ENCODE data around the gene TNFSF13B. TPM values are rescaled to one million over a fixed set of nuclear protein-coding genes. Genes with fewer than 3 reads are reported as not detected.

Gene TNFSF13B
- total RNA-seq, 2 experiments from 2014 or later: 0.41 TPM; not detected in 1

GRCh38 chr13:108289819-108290218, 20.3 kb downstream of the TNFSF13B start:
- Histone ChIP-seq H3K4me3 (ENCODE audit: low read depth, low read length, poor library complexity, severe bottlenecking) (no peak overlapping the region), H4K20me1 (ENCODE audit: insufficient read depth, low read length) (no peaks in the 10 kb centered on the region), H3K79me2 (ENCODE audit: insufficient read depth, low read depth, low read length) (no peaks in the 10 kb centered on the region), H3K9me3 (ENCODE audit: low read length) (no peaks in the 10 kb centered on the region), H3K9me2 (ENCODE audit: insufficient read depth, low read length) (no peaks in the 10 kb centered on the region), H3K27ac (ENCODE audit: low read depth, low read length, poor library complexity, severe bottlenecking) (no peak overlapping the region), H3K36me3 (ENCODE audit: insufficient read depth, low read length) (no peaks in the 10 kb centered on the region), H2AFZ (ENCODE audit: low read length) (no peak overlapping the region), H3K4me2 (ENCODE audit: low read length) (no peak overlapping the region), H3K4me1 (ENCODE audit: insufficient read depth, low read length, poor library complexity, severe bottlenecking) (no peaks in the 10 kb centered on the region)
- TF ChIP-seq CTCF (conservative IDR thresholded peaks at IDR 0.05; ENCODE audit: low read length) (no peak), EZH2phosphoT487 (IDR thresholded peaks at IDR 0.05; ENCODE audit: borderline replicate concordance, low read depth, low read length) (no peak)
- intact Hi-C loops (cut with micrococcal nuclease; ENCODE audit: unreplicated experiment): no loop called here
- ChIA-PET POLR2A (no interaction called here), CTCF (ENCODE audit: unreplicated experiment) (no interaction called here)
- no TSS peak for BruUV-seq (replicated peaks)
- no peak for DNase-seq (ENCODE audit: low spot score)

GRCh38 chr13:108297114-108297513, 27.6 kb downstream of the TNFSF13B start:
- H3K27ac ChIP-seq (ENCODE audit: low read depth, low read length, poor library complexity, severe bottlenecking): no peak overlapping the region
- H3K4me3 ChIP-seq (ENCODE audit: low read depth, low read length, poor library complexity, severe bottlenecking): no peak overlapping the region
- no peaks in the 10 kb centered on the region for H3K4me1 ChIP-seq (ENCODE audit: insufficient read depth, low read length, poor library complexity, severe bottlenecking)
- ChIA-PET POLR2A (no interaction called here), CTCF (ENCODE audit: unreplicated experiment) (no interaction called here)
- H3K4me2 ChIP-seq (ENCODE audit: low read length): no peak overlapping the region
- DNase-seq (ENCODE audit: low spot score): no peak
- TF ChIP-seq EZH2phosphoT487 (IDR thresholded peaks at IDR 0.05; ENCODE audit: borderline replicate concordance, low read depth, low read length) (no peak), CTCF (conservative IDR thresholded peaks at IDR 0.05; ENCODE audit: low read length) (no peak)
- intact Hi-C loops (cut with micrococcal nuclease; ENCODE audit: unreplicated experiment): no loop called here
- no peaks in the 10 kb centered on the region for H3K9me2 ChIP-seq (ENCODE audit: insufficient read depth, low read length)
- H3K9me3 ChIP-seq (ENCODE audit: low read length): no peaks in the 10 kb centered on the region
- no TSS peak for BruUV-seq (replicated peaks)
- H3K36me3 ChIP-seq (ENCODE audit: insufficient read depth, low read length): no peaks in the 10 kb centered on the region
- H4K20me1 ChIP-seq (ENCODE audit: insufficient read depth, low read length): no peaks in the 10 kb centered on the region
- H3K79me2 ChIP-seq (ENCODE audit: insufficient read depth, low read depth, low read length): no peaks in the 10 kb centered on the region
- no peak overlapping the region for H2AFZ ChIP-seq (ENCODE audit: low read length)

GRCh38 chr13:108302279-108302678, 32.8 kb downstream of the TNFSF13B start:
- H3K27ac ChIP-seq (ENCODE audit: low read depth, low read length, poor library complexity, severe bottlenecking): no peak overlapping the region
- CTCF ChIA-PET (ENCODE audit: unreplicated experiment): no interaction called here
- no peaks in the 10 kb centered on the region for H3K4me1 ChIP-seq (ENCODE audit: insufficient read depth, low read length, poor library complexity, severe bottlenecking)
- no peak for TF ChIP-seq CTCF (conservative IDR thresholded peaks at IDR 0.05; ENCODE audit: low read length)
- H3K36me3 ChIP-seq (ENCODE audit: insufficient read depth, low read length): no peaks in the 10 kb centered on the region
- H3K79me2 ChIP-seq (ENCODE audit: insufficient read depth, low read depth, low read length): no peaks in the 10 kb centered on the region
- H3K4me3 ChIP-seq (ENCODE audit: low read depth, low read length, poor library complexity, severe bottlenecking): no peak overlapping the region
- POLR2A ChIA-PET: interaction anchor here (0.6 kb wide), 1 partner anchor 134 kb away, joined by 4 read pairs; no protein-coding TSS in a partner anchor
- intact Hi-C loops (cut with micrococcal nuclease; ENCODE audit: unreplicated experiment): no loop called here
- DNase-seq (ENCODE audit: low spot score): no peak
- no peaks in the 10 kb centered on the region for H3K9me2 ChIP-seq (ENCODE audit: insufficient read depth, low read length)
- H2AFZ ChIP-seq (ENCODE audit: low read length): no peak overlapping the region
- H3K4me2 ChIP-seq (ENCODE audit: low read length): no peak overlapping the region
- no peaks in the 10 kb centered on the region for H4K20me1 ChIP-seq (ENCODE audit: insufficient read depth, low read length)
- BruUV-seq (replicated peaks): no TSS peak
- H3K9me3 ChIP-seq (ENCODE audit: low read length): no peaks in the 10 kb centered on the region

Data from OCI-LY7 (cell line).